Activated CD8-positive, alpha-beta memory T cell treated with anti-CD3 and anti-CD28 coated beads, Interleukin-2, amount 50 U/mL, for 1 hour (primary cell): ENCODE measurements around the gene SESTD1.
"Not testable (repeated sequence)": the region's sequence is repeated elsewhere in the genome, so short reads cannot be mapped to it uniquely, and the experiment has no call there.

Source experiments
- DNase-seq: peaks from one replicate; pipeline ENCODE4 v3.0.0-alpha.2; 2020; ENCODE audit errors: extremely low read depth

SESTD1 gene

GRCh38 chr2:179237209-179237946 is 27.3 kb downstream of the SESTD1 start:
- DNase-seq, result no peak

- DNase-seq, result no peak
These were observed 29.0 kb downstream of the SESTD1 start for GRCh38 chr2:179235463-179236108.

GRCh38 chr2:179234658-179235240 is 29.9 kb downstream of the SESTD1 start:
- no peak for DNase-seq

- DNase-seq, result no peak
These were observed 30.8 kb downstream of the SESTD1 start for GRCh38 chr2:179233626-179234430.

GRCh38 chr2:179233083-179233490 is 31.5 kb downstream of the SESTD1 start:
- no peak for DNase-seq

GRCh38 chr2:179226961-179227259 is 37.7 kb downstream of the SESTD1 start:
- no peak for DNase-seq

- no peak for DNase-seq
These were observed 38.2 kb downstream of the SESTD1 start for GRCh38 chr2:179226203-179226960.

- DNase-seq, result no peak
These were observed 40.3 kb downstream of the SESTD1 start for GRCh38 chr2:179224361-179224760.

GRCh38 chr2:179222076-179222475 is 42.6 kb downstream of the SESTD1 start:
- no peak for DNase-seq

GRCh38 chr2:179218848-179219594 is 45.6 kb downstream of the SESTD1 start:
- no peak for DNase-seq

GRCh38 chr2:179214671-179215070 is 50.0 kb downstream of the SESTD1 start:
- DNase-seq, result not testable (repeated sequence)

- no peak for DNase-seq
These were observed 53.3 kb downstream of the SESTD1 start for GRCh38 chr2:179211355-179211754.

GRCh38 chr2:179208277-179208676 is 56.4 kb downstream of the SESTD1 start:
- DNase-seq, result not testable (repeated sequence)

GRCh38 chr2:179207047-179207446 is 57.6 kb downstream of the SESTD1 start:
- DNase-seq, result no peak

GRCh38 chr2:179201869-179202268 is 62.8 kb downstream of the SESTD1 start:
- no peak for DNase-seq

GRCh38 chr2:179195926-179196590 is 68.6 kb downstream of the SESTD1 start:
- not testable (repeated sequence) for DNase-seq

- DNase-seq, result no peak
These were observed 69.5 kb downstream of the SESTD1 start for GRCh38 chr2:179195141-179195540.

GRCh38 chr2:179193759-179194394 is 70.8 kb downstream of the SESTD1 start:
- DNase-seq, result no peak

- no peak for DNase-seq
These were observed 73.5 kb downstream of the SESTD1 start for GRCh38 chr2:179191110-179191509.

GRCh38 chr2:179186126-179186525 is 78.5 kb downstream of the SESTD1 start:
- no peak for DNase-seq
